ENCODE measurements around the gene MAF.

- TF ChIP-seq CTCF (IDR thresholded peaks at IDR 0.05; ENCODE audit: low read length) (no peak), EZH2 (optimal IDR thresholded peaks at IDR 0.05; ENCODE audit: low read depth, low read length) (no peak)
These were observed at the start of gene MAF for GRCh38 chr16:79600638-79601091.
